Activated CD8-positive, alpha-beta T cell treated with anti-CD3 and anti-CD28 coated beads for 36 hours (primary cell): Measurements from ENCODE around the gene PDSS2. TPM values are rescaled to one million over a fixed set of nuclear protein-coding genes. Genes with fewer than 3 reads are reported as not detected.
"Not testable (repeated sequence)": the region's sequence is repeated elsewhere in the genome, so short reads cannot be mapped to it uniquely, and the experiment has no call there.

Experiments
- ATAC-seq: fragments of 200-7000 bp; cut with Tn5 transposase; one replicate; pipeline ENCODE4 v1.10.0; 2021; ENCODE audit warnings: mild to moderate bottlenecking, moderate library complexity
- CTCF ChIA-PET: fragments of 350-600 bp; sonication (Branson Sonifier 250); formaldehyde crosslinking; loops from one replicate; lab custom pipeline; 2021; ENCODE audit warnings: antibody characterized with exemption; lab: Charles Lee
- POLR2A ChIA-PET: fragments of 350-600 bp; sonication (Branson Sonifier 250); formaldehyde crosslinking; loops from one replicate; lab custom pipeline; 2021; ENCODE audit warnings: antibody characterized with exemption; lab: Charles Lee
- DNase-seq: peaks from one replicate; pipeline ENCODE4 v3.0.0-alpha.2; 2020
- H3K27ac Mint-ChIP-seq: one replicate; pipeline ENCODE4 v1.8.0; 2021; ENCODE audit warnings: mild to moderate bottlenecking, mixed read lengths
- H3K27me3 Mint-ChIP-seq: one replicate; pipeline ENCODE4 v1.8.0; 2021; ENCODE audit warnings: mixed read lengths
- H3K36me3 Mint-ChIP-seq: one replicate; pipeline ENCODE4 v1.8.0; 2021; ENCODE audit warnings: low read depth, mixed read lengths
- H3K4me1 Mint-ChIP-seq: one replicate; pipeline ENCODE4 v1.8.0; 2021; ENCODE audit warnings: low read depth, mixed read lengths
- H3K4me3 Mint-ChIP-seq: one replicate; pipeline ENCODE4 v1.8.0; 2021; ENCODE audit warnings: mild to moderate bottlenecking, moderate library complexity, mixed read lengths
- H3K9me3 Mint-ChIP-seq: one replicate; pipeline ENCODE4 v1.8.0; 2021; ENCODE audit warnings: mixed read lengths
- CTCF ChIP-seq: fragments of 200-600 bp; IDR thresholded peaks from one replicate; pipeline ENCODE4 v1.8.0; 2022; ENCODE audit warnings: antibody characterized with exemption, mild to moderate bottlenecking
- intact Hi-C: fragments of 100-400 bp; cut with micrococcal nuclease; formaldehyde crosslinking; loops from one replicate; pipeline ENCODE4 v1.10.0; 2022
- total RNA-seq, 2 experiments: library from RNA; stranded (reverse); gene quantifications; one replicate each; pipeline ENCODE4 v1.2.3, GENCODE V29; 2021

PDSS2 gene
- total RNA-seq, 2 experiments from 2014 or later = 13.2 to 14.8 TPM

- CTCF ChIA-PET = no interaction called here
- POLR2A ChIA-PET = no interaction called here
Observed at GRCh38 chr6:107374264-107374663, 85.1 kb downstream of the PDSS2 start.

GRCh38 chr6:107369493-107369892 is 89.9 kb downstream of the PDSS2 start:
- no peak for TF ChIP-seq CTCF
- no peak for ATAC-seq
- Mint-ChIP-seq H3K4me3 (no peak overlapping the region), H3K36me3 (peaks cover 7% of the 10 kb centered on the region), H3K27me3 (no peaks in the 10 kb centered on the region), H3K4me1 (peaks cover 2% of the 10 kb centered on the region), H3K9me3 (no peaks in the 10 kb centered on the region), H3K27ac (no peak overlapping the region)
- intact Hi-C loops = no loop called here
- POLR2A ChIA-PET = no interaction called here
- CTCF ChIA-PET = no interaction called here
- no peak for DNase-seq

More at GRCh38 chr6:107374264-107374663, 85.1 kb downstream of the PDSS2 start:
- no peaks in the 10 kb centered on the region for H3K4me1 Mint-ChIP-seq
- H3K4me3 Mint-ChIP-seq = no peak overlapping the region
- peaks cover 15% of the 10 kb centered on the region for H3K36me3 Mint-ChIP-seq
- no peak for TF ChIP-seq CTCF
- no peak for DNase-seq
- no peaks in the 10 kb centered on the region for H3K9me3 Mint-ChIP-seq
- ATAC-seq = no peak
- no peaks in the 10 kb centered on the region for H3K27me3 Mint-ChIP-seq
- no peak overlapping the region for H3K27ac Mint-ChIP-seq
- intact Hi-C loops = no loop called here

- peaks cover 2% of the 10 kb centered on the region for H3K4me1 Mint-ChIP-seq
- H3K4me3 Mint-ChIP-seq = no peak overlapping the region
- ChIA-PET POLR2A (no interaction called here), CTCF (no interaction called here)
- peaks cover 14% of the 10 kb centered on the region for H3K36me3 Mint-ChIP-seq
- H3K9me3 Mint-ChIP-seq = peaks cover 3% of the 10 kb centered on the region
- TF ChIP-seq CTCF = no peak
- no peak for ATAC-seq
- DNase-seq = no peak
- no peaks in the 10 kb centered on the region for H3K27me3 Mint-ChIP-seq
- intact Hi-C loops = no loop called here
- H3K27ac Mint-ChIP-seq = no peak overlapping the region
Observed at GRCh38 chr6:107368471-107368870, 90.9 kb downstream of the PDSS2 start.

GRCh38 chr6:107364173-107364572 is 95.2 kb downstream of the PDSS2 start:
- H3K9me3 Mint-ChIP-seq, intact Hi-C loops, POLR2A ChIA-PET, H3K4me3 Mint-ChIP-seq, DNase-seq, H3K27me3 Mint-ChIP-seq, ATAC-seq, CTCF ChIA-PET, H3K27ac Mint-ChIP-seq, H3K4me1 Mint-ChIP-seq: not testable (repeated sequence)
- H3K36me3 Mint-ChIP-seq = peaks cover 27% of the 10 kb centered on the region

GRCh38 chr6:107361753-107362604 is 97.4 kb downstream of the PDSS2 start:
- DNase-seq (no peak), ATAC-seq (no peak)
- ChIA-PET CTCF (interaction anchor here (0.7 kb wide), 1 partner anchor 13 kb away, joined by 3 read pairs; no protein-coding TSS in a partner anchor), POLR2A (no interaction called here)
- H3K4me1 Mint-ChIP-seq = peaks cover 2% of the 10 kb centered on the region
- H3K27me3 Mint-ChIP-seq = no peaks in the 10 kb centered on the region
- intact Hi-C loops = no loop called here
- no peak for TF ChIP-seq CTCF
- no peak overlapping the region for H3K4me3 Mint-ChIP-seq
- H3K36me3 Mint-ChIP-seq = peaks cover 27% of the 10 kb centered on the region
- peaks cover 10% of the 10 kb centered on the region for H3K9me3 Mint-ChIP-seq
- no peak overlapping the region for H3K27ac Mint-ChIP-seq
